Stimulated activated effector memory CD8-positive, alpha-beta T cell treated with anti-CD3 and anti-CD28 coated beads, Interleukin-12 subunit alpha, Interleukin-12 subunit beta, amount 100 ng/mL, for 72 hours (primary cell): Measurements from ENCODE around the gene IL31RA.

Source experiments
- ATAC-seq: fragments of 150-1000 bp; cut with Tn5 transposase; 2 replicates; pipeline ENCODE4 v1.10.0; 2021
- DNase-seq, 2 donors: peaks; one replicate each; pipeline ENCODE4 v3.0.0; 2021 to 2022; ENCODE audit warnings: low spot score in 2 of 2
- H3K27ac Mint-ChIP-seq: one replicate; pipeline ENCODE4 v1.8.0; 2022; ENCODE audit warnings: mild to moderate bottlenecking, mixed read lengths
- H3K36me3 Mint-ChIP-seq: one replicate; pipeline ENCODE4 v1.8.0; 2022; ENCODE audit warnings: mild to moderate bottlenecking, mixed read lengths
- H3K4me1 Mint-ChIP-seq: one replicate; pipeline ENCODE4 v1.8.0; 2022; ENCODE audit warnings: mixed read lengths
- H3K4me3 Mint-ChIP-seq: one replicate; pipeline ENCODE4 v1.8.0; 2022; ENCODE audit warnings: mild to moderate bottlenecking, mixed read lengths
- H3K9me3 Mint-ChIP-seq: one replicate; pipeline ENCODE4 v1.8.0; 2022; ENCODE audit warnings: mixed read lengths

The IL31RA gene

GRCh38 chr5:55903121-55903701 is 52.1 kb downstream of the IL31RA start:
- peaks cover 6% of the 10 kb centered on the region for H3K36me3 Mint-ChIP-seq
- H3K27ac Mint-ChIP-seq = peak overlapping the region; percentile 75
- H3K4me3 Mint-ChIP-seq = peak overlapping the region; percentile 43
- H3K9me3 Mint-ChIP-seq = no peaks in the 10 kb centered on the region
- peaks cover 38% of the 10 kb centered on the region for H3K4me1 Mint-ChIP-seq
- ATAC-seq (peak; percentile 95), DNase-seq (peak; percentile 50 to 81)

DNA sequence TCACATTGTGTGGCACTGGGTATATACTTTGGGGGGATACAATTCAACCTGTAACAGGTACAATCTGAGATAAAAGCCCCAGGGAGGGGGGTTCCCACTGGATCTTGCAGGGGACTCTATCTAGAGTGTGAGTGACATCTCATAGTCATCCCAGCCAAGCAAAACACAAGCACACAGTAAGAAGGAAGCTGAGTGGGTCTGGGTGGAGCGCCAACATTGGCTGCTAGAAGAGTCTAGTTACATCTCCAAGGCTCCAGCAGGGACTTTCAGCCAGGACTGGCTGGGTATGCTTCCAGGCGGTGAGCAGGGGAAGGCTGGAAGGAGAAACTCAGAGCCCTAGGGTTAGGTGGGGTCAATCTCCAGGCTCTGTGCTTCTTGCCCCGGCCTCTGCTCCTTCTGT is 53.0 kb downstream of the IL31RA start:
- DNase-seq (no peak), ATAC-seq (no peak)
- no peaks in the 10 kb centered on the region for H3K9me3 Mint-ChIP-seq
- H3K36me3 Mint-ChIP-seq = peaks cover 6% of the 10 kb centered on the region
- no peak overlapping the region for H3K27ac Mint-ChIP-seq
- no peak overlapping the region for H3K4me3 Mint-ChIP-seq
- H3K4me1 Mint-ChIP-seq = peaks cover 37% of the 10 kb centered on the region

DNA sequence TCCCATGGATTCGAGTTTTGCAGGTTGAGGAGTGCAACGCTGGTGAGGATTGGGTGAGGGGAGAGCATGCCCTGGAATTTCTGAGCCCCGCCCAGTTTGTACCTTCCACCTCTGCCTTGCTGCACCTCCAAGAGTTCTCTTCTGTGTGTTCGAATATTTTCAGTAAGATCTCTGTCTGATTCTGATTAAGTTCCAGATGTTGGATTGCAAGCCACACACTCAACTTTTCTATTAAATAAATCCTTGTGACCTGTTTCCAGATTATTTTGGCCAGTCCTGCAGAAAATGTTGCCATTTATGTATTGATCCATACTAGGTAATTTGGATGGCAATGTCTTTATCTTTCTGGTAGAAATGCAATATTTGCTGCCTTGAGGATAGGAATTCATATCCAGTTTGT is 54.1 kb downstream of the IL31RA start:
- Mint-ChIP-seq H3K4me1 (peaks cover 26% of the 10 kb centered on the region), H3K27ac (no peak overlapping the region), H3K36me3 (peaks cover 6% of the 10 kb centered on the region), H3K9me3 (no peaks in the 10 kb centered on the region), H3K4me3 (no peak overlapping the region)
- no peak for DNase-seq
- ATAC-seq = no peak

DNA sequence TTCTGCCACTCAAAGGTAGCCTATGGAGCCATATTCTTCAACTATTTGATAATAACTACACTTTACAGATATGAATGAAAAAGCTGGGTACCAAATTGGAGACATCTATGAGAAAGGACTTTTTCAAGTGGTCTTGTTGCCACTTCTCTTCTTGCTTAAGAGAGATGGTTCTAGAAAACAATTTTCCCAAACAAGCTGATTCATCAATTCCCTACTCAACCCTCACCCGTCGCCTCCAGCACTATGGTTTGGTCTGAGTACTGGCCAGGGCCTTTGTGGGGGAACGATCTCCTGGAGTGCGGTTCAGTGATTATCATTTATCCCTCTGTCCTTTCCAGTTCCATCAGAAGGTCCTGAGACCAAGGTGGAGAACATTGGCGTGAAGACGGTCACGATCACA is 56.8 kb downstream of the IL31RA start:
- ATAC-seq (no peak), DNase-seq (no peak)
- Mint-ChIP-seq H3K9me3 (no peaks in the 10 kb centered on the region), H3K4me1 (peaks cover 16% of the 10 kb centered on the region), H3K36me3 (peaks cover 6% of the 10 kb centered on the region), H3K27ac (no peak overlapping the region), H3K4me3 (no peak overlapping the region)

DNA sequence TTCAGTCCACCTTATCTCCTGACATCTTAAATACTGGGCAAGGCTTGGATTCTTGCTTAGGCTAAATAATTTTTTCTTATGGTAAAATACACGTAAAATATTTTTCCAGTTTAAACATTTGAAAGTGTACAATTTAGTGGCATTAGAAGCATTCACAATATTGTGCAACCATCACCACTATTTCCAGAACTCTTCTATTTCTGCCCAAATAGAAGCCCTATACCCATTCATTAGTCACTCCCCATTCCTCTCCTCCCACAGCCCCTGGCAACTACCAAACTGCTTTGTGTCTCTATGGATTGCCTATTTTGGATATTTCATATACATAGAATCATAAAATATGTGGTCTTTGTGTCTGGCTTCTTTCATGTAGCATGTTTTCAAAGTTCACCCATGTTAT is 57.6 kb downstream of the IL31RA start:
- no peak for DNase-seq
- Mint-ChIP-seq H3K4me1 (peaks cover 7% of the 10 kb centered on the region), H3K27ac (no peak overlapping the region), H3K36me3 (no peaks in the 10 kb centered on the region), H3K4me3 (no peak overlapping the region), H3K9me3 (no peaks in the 10 kb centered on the region)
- no peak for ATAC-seq

DNA sequence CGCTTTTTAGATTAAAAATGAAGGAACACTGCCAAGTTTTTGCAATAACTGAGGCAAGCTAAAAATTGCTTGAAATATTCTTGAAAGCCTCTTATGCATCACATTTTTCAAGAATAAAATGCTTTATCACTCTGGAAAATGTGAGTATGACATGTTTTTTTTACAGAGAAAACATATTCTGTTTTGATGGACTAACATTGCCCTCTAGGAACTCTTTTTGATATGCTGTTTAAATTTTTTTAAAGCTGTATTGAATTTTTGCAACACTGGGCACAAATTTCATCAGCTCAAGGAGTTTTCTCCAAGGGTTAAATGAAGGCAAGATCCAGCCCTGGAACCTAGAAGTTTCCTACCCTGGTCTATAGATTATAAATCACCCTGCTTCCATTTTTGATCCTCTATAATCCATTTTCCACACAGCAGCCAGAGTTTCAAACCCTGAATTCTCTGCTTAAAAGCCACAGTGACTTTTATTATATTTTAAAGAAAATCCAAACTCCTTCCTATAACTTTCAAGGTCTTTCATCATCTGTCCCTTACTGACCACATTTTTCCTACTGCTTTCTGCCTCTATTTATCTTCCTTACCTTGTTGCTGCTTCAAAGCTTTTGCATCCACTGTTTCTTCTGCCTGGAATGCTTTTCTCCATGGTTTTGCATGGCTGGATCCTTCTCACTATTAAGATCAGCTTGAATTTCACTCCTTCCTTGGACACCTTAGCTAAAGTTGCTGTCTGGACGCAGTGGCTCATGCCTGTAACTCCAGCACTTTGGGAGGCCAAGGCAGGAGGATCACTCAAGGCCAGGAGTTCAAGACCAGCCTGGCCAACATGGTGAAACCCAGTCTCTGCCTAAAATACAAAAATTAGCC is 60.9 kb downstream of the IL31RA start:
- no peaks in the 10 kb centered on the region for H3K4me1 Mint-ChIP-seq
- DNase-seq (no peak), ATAC-seq (no peak)
- no peak overlapping the region for H3K4me3 Mint-ChIP-seq
- no peaks in the 10 kb centered on the region for H3K36me3 Mint-ChIP-seq
- H3K9me3 Mint-ChIP-seq = no peaks in the 10 kb centered on the region
- H3K27ac Mint-ChIP-seq = no peak overlapping the region

- no peak for ATAC-seq
- no peaks in the 10 kb centered on the region for H3K4me1 Mint-ChIP-seq
- H3K4me3 Mint-ChIP-seq = no peak overlapping the region
- no peak overlapping the region for H3K27ac Mint-ChIP-seq
- no peaks in the 10 kb centered on the region for H3K36me3 Mint-ChIP-seq
- H3K9me3 Mint-ChIP-seq = no peaks in the 10 kb centered on the region
- no peak for DNase-seq
Measured at GRCh38 chr5:55913466-55914413, 62.6 kb downstream of the IL31RA start.

DNA sequence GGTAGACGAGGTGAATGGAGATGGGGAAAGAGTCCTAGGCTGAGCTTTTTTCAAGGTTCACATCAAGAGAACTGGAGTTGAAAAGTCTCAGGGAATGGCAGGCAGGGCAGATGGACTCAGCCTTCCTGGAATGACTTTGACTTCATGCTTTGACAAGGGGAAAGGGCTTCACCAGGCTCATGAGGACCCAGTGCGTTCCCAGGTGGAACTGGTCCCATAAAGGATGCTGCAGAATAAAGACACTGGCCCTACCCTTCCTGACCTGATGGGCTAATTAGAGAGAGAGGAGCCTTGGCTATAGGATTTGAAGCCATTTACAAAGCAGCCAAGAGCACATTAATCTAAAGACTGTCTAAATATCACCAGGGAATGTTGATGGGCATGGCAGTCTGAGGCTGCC is 63.8 kb downstream of the IL31RA start:
- Mint-ChIP-seq H3K9me3 (no peaks in the 10 kb centered on the region), H3K27ac (no peak overlapping the region), H3K36me3 (no peaks in the 10 kb centered on the region), H3K4me1 (peaks cover 9% of the 10 kb centered on the region), H3K4me3 (no peak overlapping the region)
- DNase-seq (no peak), ATAC-seq (no peak)

GRCh38 chr5:55915783-55916182 is 64.6 kb downstream of the IL31RA start:
- H3K9me3 Mint-ChIP-seq = no peaks in the 10 kb centered on the region

GRCh38 chr5:55916986-55917385 is 65.8 kb downstream of the IL31RA start:
- no peak for DNase-seq
- Mint-ChIP-seq H3K36me3 (no peaks in the 10 kb centered on the region), H3K27ac (no peak overlapping the region), H3K4me3 (no peak overlapping the region), H3K9me3 (no peaks in the 10 kb centered on the region), H3K4me1 (peaks cover 11% of the 10 kb centered on the region)
- no peak for ATAC-seq

More at GRCh38 chr5:55915783-55916182, 64.6 kb downstream of the IL31RA start:
- ATAC-seq (no peak), DNase-seq (no peak)
- Mint-ChIP-seq H3K27ac (no peak overlapping the region), H3K4me1 (peaks cover 11% of the 10 kb centered on the region), H3K36me3 (no peaks in the 10 kb centered on the region), H3K4me3 (no peak overlapping the region)

DNA sequence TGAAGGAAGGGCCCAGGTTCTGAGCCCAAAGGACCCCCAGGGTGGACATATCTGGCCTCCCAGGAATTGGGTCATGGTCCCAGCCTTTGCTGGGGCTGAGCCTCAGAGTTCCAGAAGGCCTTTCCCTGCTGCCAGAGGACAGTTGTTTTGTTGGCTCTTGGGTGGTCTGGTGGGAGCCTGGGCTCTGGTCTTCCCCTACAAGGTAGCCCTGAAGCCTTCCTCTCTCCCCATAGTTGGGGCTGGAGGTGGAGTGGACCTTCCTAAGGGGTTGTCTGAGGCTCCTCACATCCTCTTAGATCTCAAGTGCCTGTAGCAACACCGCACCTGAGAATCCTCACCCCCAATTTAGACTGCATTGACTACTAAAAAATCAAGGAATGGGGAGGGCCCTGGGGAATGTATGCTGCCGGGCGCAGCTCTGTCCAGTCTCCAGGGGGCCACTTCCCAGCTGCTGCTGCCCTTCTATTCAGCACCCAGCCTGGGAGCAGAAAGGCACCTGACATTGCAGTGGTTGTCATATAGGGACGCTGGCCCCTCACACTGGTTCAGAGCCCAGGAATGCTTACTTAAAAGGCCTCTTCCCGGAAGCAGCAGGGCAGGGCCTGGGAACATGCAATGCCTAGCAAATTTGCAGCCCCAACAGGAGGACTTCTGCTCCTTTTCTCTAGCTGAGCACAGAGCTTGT is 66.4 kb downstream of the IL31RA start:
- ATAC-seq (peak; percentile 23), DNase-seq (no peak)
- Mint-ChIP-seq H3K36me3 (no peaks in the 10 kb centered on the region), H3K4me3 (no peak overlapping the region), H3K4me1 (peaks cover 11% of the 10 kb centered on the region), H3K27ac (no peak overlapping the region), H3K9me3 (no peaks in the 10 kb centered on the region)

DNA sequence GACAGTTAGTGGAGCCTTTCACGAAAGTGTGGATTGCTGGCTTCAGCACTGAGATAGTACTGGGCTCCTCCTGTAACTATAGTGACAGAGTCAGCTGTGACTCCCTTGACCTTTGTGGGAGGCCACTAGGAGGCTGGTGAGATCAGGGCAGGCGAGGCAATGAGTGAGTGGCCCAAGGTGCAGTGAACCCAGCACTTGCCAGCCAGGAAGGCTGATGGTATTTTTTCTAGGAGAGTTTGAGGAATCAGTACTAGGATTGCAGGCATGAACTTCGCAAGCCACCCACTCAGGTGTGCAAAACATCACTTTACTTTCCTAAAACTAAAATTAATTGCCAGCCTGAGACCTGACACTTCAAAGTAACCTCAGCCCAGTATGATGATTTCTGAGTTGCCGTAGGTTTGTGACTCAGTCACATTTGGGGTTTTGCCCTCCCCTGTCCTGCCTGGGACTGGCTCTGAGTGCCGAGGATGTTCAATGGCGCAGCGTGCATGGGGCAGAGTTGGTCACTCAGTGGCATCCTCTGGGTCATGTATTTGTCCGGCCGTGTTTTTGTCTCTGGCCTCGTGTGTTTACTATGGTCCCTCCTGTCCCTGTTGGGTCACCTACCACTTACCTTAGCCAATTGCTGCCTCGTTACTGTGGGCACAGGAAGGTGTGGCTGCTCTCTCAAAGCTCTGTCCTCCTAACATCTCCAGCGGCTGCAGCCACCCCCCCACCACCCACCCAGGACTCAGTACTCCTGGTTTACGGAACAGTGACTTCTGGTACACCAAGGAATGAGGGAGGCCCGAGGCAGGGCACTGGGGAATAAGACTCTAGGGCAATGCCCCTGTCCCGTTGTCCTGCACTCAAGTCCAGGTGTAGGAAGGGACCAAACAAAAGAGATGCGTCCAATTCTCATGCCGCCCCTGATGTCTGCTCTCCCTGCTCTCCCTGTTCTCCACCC is 67.2 kb downstream of the IL31RA start:
- no peaks in the 10 kb centered on the region for H3K9me3 Mint-ChIP-seq
- H3K27ac Mint-ChIP-seq = no peak overlapping the region
- no peak overlapping the region for H3K4me3 Mint-ChIP-seq
- DNase-seq (no peak), ATAC-seq (peak; percentile 86)
- no peaks in the 10 kb centered on the region for H3K36me3 Mint-ChIP-seq
- peaks cover 17% of the 10 kb centered on the region for H3K4me1 Mint-ChIP-seq

DNA sequence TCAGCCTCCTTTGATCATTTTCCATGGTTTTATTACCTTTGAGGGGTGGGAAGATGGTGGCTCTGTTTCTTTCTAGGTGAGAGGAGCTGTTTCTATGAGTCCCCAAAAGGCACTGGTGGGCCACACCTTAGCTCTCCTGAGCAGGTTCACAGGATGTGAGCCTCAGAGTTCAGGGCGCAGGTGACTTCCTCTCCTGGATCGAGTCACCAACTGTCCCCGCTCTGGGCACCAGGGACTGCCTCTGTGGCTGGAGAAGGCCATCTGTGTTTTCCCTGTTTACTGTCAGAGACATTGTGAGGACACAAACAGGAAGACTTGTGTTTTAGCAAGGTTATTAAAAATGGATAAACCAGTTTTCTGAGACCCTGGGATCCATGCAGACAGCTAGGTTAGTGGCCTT is 68.5 kb downstream of the IL31RA start:
- ATAC-seq (no peak), DNase-seq (no peak)
- Mint-ChIP-seq H3K27ac (no peak overlapping the region), H3K4me1 (peaks cover 25% of the 10 kb centered on the region), H3K36me3 (no peaks in the 10 kb centered on the region), H3K9me3 (no peaks in the 10 kb centered on the region), H3K4me3 (no peak overlapping the region)

GRCh38 chr5:55920784-55921183 is 69.6 kb downstream of the IL31RA start:
- peaks cover 25% of the 10 kb centered on the region for H3K4me1 Mint-ChIP-seq
- DNase-seq (no peak), ATAC-seq (no peak)
- H3K36me3 Mint-ChIP-seq = no peaks in the 10 kb centered on the region
- H3K9me3 Mint-ChIP-seq = no peaks in the 10 kb centered on the region
- H3K27ac Mint-ChIP-seq = no peak overlapping the region
- H3K4me3 Mint-ChIP-seq = no peak overlapping the region
